Measurements from ENCODE around the gene KIF3B. TPM values are rescaled to one million over a fixed set of nuclear protein-coding genes. Genes with fewer than 3 reads are reported as not detected.
"Not testable (repeated sequence)": the region's sequence is repeated elsewhere in the genome, so short reads cannot be mapped to it uniquely, and the experiment has no call there.

The KIF3B gene
- total RNA-seq, 1 experiment from 2014 or later = 49.0 TPM

- no TSS peak for BruUV-seq (replicated peaks)
These were observed 101.0 kb downstream of the KIF3B start for GRCh38 chr20:32378461-32378860.

GRCh38 chr20:32380037-32380436 lies 102.6 kb downstream of the KIF3B start:
- H3K4me3 Mint-ChIP-seq (ENCODE audit: unreplicated experiment); CTCF ChIA-PET; H3K4me3 ChIP-seq (ENCODE audit: low read depth, low read length); POLR2A ChIA-PET; BruUV-seq (replicated peaks); H3K27me3 ChIP-seq (replicated peaks; ENCODE audit: control insufficient read depth, insufficient read depth, low read length); H3K4me1 Mint-ChIP-seq (ENCODE audit: low read depth, unreplicated experiment); DNase-seq; H3K9me3 ChIP-seq; H3K27me3 Mint-ChIP-seq (ENCODE audit: insufficient read depth, unreplicated experiment); H3K9me3 Mint-ChIP-seq (ENCODE audit: unreplicated experiment); intact Hi-C loops (cut with micrococcal nuclease; ENCODE audit: unreplicated experiment); H3K36me3 ChIP-seq (ENCODE audit: control insufficient read depth, insufficient read depth, low read length); H3K27ac Mint-ChIP-seq (ENCODE audit: unreplicated experiment); H3K4me1 ChIP-seq: not testable (repeated sequence)
- H3K36me3 Mint-ChIP-seq (ENCODE audit: insufficient read depth, unreplicated experiment) = peaks cover 87% of the 10 kb centered on the region

More at GRCh38 chr20:32378461-32378860, 101.0 kb downstream of the KIF3B start:
- no peak overlapping the region for H3K4me3 Mint-ChIP-seq (ENCODE audit: unreplicated experiment)
- Histone ChIP-seq H3K4me3 (ENCODE audit: low read depth, low read length) (no peak overlapping the region), H3K4me1 (peaks cover 4% of the 10 kb centered on the region; the same call in 1 of the 2 replicates), H3K36me3 (ENCODE audit: control insufficient read depth, insufficient read depth, low read length) (peaks cover 1% of the 10 kb centered on the region; the same call in 1 of the 2 replicates), H3K27me3 (replicated peaks; ENCODE audit: control insufficient read depth, insufficient read depth, low read length) (no peaks in the 10 kb centered on the region), H3K9me3 (0 out of 2 replicates have a peak, but pooled peaks cover 3% of the 10 kb centered on the region)
- peak overlapping the region; percentile 8 for H3K27ac Mint-ChIP-seq (ENCODE audit: unreplicated experiment)
- ChIA-PET POLR2A (no interaction called here), CTCF (interaction anchor here (0.6 kb wide), 1 partner anchor 20 kb away, joined by 3 read pairs; the partner anchor contains the start of gene ASXL1)
- H3K36me3 Mint-ChIP-seq (ENCODE audit: insufficient read depth, unreplicated experiment) = peaks cover 86% of the 10 kb centered on the region
- DNase-seq = no peak
- H3K27me3 Mint-ChIP-seq (ENCODE audit: insufficient read depth, unreplicated experiment) = no peaks in the 10 kb centered on the region
- no peaks in the 10 kb centered on the region for H3K4me1 Mint-ChIP-seq (ENCODE audit: low read depth, unreplicated experiment)
- no peak for TF ChIP-seq CTCF (IDR thresholded peaks at IDR 0.05; ENCODE audit: insufficient read depth in 1 of 2, low read depth in 1 of 2, low read length in 1 of 2, severe bottlenecking in 1 of 2, unreplicated experiment in 1 of 2)
- intact Hi-C loops (cut with micrococcal nuclease; ENCODE audit: unreplicated experiment) = no loop called here
- no peaks in the 10 kb centered on the region for H3K9me3 Mint-ChIP-seq (ENCODE audit: unreplicated experiment)

GRCh38 chr20:32380745-32381144 lies 103.3 kb downstream of the KIF3B start:
- peaks cover 1% of the 10 kb centered on the region; the same call in 1 of the 2 replicates for H3K36me3 ChIP-seq (ENCODE audit: control insufficient read depth, insufficient read depth, low read length)
- no peak overlapping the region for H3K4me3 Mint-ChIP-seq (ENCODE audit: unreplicated experiment)
- no peak overlapping the region for H3K27ac Mint-ChIP-seq (ENCODE audit: unreplicated experiment)
- BruUV-seq (replicated peaks) = no TSS peak
- no peak for DNase-seq
- no peak for TF ChIP-seq CTCF (IDR thresholded peaks at IDR 0.05; ENCODE audit: insufficient read depth in 1 of 2, low read depth in 1 of 2, low read length in 1 of 2, severe bottlenecking in 1 of 2, unreplicated experiment in 1 of 2)
- ChIA-PET POLR2A (no interaction called here), CTCF (no interaction called here)
- peaks cover 6% of the 10 kb centered on the region for H3K4me1 Mint-ChIP-seq (ENCODE audit: low read depth, unreplicated experiment)
- H3K27me3 Mint-ChIP-seq (ENCODE audit: insufficient read depth, unreplicated experiment) = no peaks in the 10 kb centered on the region
- H3K4me1 ChIP-seq = peaks cover 4% of the 10 kb centered on the region; the same call in 1 of the 2 replicates
- H3K27me3 ChIP-seq (replicated peaks; ENCODE audit: control insufficient read depth, insufficient read depth, low read length) = no peaks in the 10 kb centered on the region
- intact Hi-C loops (cut with micrococcal nuclease; ENCODE audit: unreplicated experiment) = no loop called here
- H3K9me3 ChIP-seq = 0 out of 2 replicates have a peak, but pooled peaks cover 3% of the 10 kb centered on the region
- H3K36me3 Mint-ChIP-seq (ENCODE audit: insufficient read depth, unreplicated experiment) = peaks cover 81% of the 10 kb centered on the region
- H3K4me3 ChIP-seq (ENCODE audit: low read depth, low read length) = no peak overlapping the region
- H3K9me3 Mint-ChIP-seq (ENCODE audit: unreplicated experiment) = no peaks in the 10 kb centered on the region
